ENCODE data around the gene SCFD2.

SCFD2 gene

DNA sequence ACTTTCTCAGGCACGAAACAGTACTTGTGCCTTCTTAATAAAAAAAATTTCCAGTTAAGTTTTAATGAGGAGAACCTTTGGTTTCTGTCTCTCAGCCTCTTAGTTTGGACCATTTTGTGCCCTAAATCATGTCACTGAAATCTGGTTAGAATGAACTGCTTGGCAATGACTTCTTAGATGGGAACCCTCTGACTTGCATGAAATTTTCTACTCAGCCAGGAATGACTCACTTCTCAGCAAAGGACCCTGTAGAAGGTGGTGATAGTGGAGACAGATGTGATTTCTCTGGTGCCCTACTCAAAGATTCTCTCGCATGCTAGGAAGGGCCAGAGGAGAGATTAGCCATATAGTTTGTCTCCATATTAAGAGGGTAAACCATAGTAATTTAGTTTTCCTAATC is 453.3 kb downstream of the SCFD2 start:
- H3K4me3 ChIP-seq (replicated peaks; ENCODE audit: insufficient read depth, low read length): no peak overlapping the region

DNA sequence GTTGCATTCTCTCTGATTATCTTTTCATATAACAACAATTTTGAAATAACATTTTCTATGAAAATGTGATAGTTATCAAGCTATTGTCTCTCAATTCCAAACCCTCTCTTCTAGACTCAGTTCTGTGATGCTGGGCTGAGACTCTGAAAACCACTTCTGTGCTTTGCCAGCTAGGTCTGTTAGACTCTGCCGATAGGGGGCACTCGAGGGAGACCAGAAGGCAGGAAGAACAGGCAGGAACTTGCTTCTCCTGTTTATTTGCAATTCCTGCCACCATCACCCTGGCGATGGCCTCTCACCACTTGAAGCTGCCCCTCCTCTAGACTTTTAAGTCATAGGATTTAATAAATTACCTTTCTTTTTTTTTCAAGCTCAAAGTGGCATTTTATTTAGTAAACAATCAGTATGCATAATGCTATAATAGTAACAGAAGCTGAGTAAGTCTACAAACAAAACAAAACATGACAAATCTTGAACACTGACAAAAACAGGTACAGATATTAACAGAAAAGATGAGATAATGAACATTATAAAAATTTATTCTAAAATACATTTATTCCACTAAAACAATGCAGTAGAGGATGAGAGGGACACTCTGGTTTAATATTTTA is 454.1 kb downstream of the SCFD2 start:
- no peak overlapping the region for H3K27ac ChIP-seq (replicated peaks)
- no peak overlapping the region for H3K4me3 ChIP-seq (replicated peaks; ENCODE audit: insufficient read depth, low read length)
- H3K27me3 ChIP-seq (ENCODE audit: insufficient read depth, poor library complexity, severe bottlenecking): no peaks in the 10 kb centered on the region
- peak; percentile 73 to 75 for DNase-seq (ENCODE audit: low read depth in 1 of 2, low spot score in 1 of 2)
- TF ChIP-seq, protein P1, sequence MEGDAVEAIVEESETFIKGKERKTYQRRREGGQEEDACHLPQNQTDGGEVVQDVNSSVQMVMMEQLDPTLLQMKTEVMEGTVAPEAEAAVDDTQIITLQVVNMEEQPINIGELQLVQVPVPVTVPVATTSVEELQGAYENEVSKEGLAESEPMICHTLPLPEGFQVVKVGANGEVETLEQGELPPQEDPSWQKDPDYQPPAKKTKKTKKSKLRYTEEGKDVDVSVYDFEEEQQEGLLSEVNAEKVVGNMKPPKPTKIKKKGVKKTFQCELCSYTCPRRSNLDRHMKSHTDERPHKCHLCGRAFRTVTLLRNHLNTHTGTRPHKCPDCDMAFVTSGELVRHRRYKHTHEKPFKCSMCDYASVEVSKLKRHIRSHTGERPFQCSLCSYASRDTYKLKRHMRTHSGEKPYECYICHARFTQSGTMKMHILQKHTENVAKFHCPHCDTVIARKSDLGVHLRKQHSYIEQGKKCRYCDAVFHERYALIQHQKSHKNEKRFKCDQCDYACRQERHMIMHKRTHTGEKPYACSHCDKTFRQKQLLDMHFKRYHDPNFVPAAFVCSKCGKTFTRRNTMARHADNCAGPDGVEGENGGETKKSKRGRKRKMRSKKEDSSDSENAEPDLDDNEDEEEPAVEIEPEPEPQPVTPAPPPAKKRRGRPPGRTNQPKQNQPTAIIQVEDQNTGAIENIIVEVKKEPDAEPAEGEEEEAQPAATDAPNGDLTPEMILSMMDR (IDR thresholded peaks at IDR 0.05; ENCODE audit: insufficient read depth, low read length): peak; percentile 61
- no peak for TF ChIP-seq GABPA (IDR thresholded peaks at IDR 0.05; ENCODE audit: low read depth)

More for the DNA sequence above, 453.3 kb downstream of the SCFD2 start:
- TF ChIP-seq GABPA (IDR thresholded peaks at IDR 0.05; ENCODE audit: low read depth) (no peak), POLR2AphosphoS5 (IDR thresholded peaks at IDR 0.05; ENCODE audit: low read depth) (no peak), SPI1 (IDR thresholded peaks at IDR 0.05; ENCODE audit: borderline replicate concordance, low read depth) (no peak)
- DNase-seq (ENCODE audit: low read depth in 1 of 2, low spot score in 1 of 2): no peak
- Histone ChIP-seq H3K27ac (replicated peaks) (no peak overlapping the region), H3K27me3 (ENCODE audit: insufficient read depth, poor library complexity, severe bottlenecking) (no peaks in the 10 kb centered on the region)

DNA sequence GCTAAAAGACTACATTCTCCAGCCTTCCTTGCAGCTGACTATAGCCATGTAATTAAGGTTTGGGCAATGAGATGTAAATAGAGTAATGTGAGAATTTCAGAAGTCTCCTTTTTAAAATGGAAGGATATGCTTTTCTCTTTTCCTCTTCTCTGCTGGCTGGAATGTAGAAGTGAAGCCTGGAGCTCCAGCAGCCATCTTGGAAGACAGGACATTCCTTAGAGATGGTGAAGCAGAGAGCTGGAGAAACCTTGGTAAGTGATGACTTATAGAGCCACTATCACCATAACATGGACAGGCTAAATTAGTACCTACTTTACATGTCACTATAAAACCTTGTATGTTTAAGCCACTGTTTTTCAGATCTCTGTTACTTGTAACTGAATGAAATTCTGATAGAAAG is 455.7 kb downstream of the SCFD2 start:
- TF ChIP-seq, protein P1 (IDR thresholded peaks at IDR 0.05; ENCODE audit: insufficient read depth, low read length): no peak
- TF ChIP-seq, protein P2, sequence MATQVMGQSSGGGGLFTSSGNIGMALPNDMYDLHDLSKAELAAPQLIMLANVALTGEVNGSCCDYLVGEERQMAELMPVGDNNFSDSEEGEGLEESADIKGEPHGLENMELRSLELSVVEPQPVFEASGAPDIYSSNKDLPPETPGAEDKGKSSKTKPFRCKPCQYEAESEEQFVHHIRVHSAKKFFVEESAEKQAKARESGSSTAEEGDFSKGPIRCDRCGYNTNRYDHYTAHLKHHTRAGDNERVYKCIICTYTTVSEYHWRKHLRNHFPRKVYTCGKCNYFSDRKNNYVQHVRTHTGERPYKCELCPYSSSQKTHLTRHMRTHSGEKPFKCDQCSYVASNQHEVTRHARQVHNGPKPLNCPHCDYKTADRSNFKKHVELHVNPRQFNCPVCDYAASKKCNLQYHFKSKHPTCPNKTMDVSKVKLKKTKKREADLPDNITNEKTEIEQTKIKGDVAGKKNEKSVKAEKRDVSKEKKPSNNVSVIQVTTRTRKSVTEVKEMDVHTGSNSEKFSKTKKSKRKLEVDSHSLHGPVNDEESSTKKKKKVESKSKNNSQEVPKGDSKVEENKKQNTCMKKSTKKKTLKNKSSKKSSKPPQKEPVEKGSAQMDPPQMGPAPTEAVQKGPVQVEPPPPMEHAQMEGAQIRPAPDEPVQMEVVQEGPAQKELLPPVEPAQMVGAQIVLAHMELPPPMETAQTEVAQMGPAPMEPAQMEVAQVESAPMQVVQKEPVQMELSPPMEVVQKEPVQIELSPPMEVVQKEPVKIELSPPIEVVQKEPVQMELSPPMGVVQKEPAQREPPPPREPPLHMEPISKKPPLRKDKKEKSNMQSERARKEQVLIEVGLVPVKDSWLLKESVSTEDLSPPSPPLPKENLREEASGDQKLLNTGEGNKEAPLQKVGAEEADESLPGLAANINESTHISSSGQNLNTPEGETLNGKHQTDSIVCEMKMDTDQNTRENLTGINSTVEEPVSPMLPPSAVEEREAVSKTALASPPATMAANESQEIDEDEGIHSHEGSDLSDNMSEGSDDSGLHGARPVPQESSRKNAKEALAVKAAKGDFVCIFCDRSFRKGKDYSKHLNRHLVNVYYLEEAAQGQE (IDR thresholded peaks at IDR 0.05; ENCODE audit: insufficient replicate concordance, low read depth): no peak
- TF ChIP-seq POLR2AphosphoS5 (IDR thresholded peaks at IDR 0.05; ENCODE audit: low read depth): no peak
- TF ChIP-seq SPI1 (IDR thresholded peaks at IDR 0.05; ENCODE audit: borderline replicate concordance, low read depth): no peak
- no peak for TF ChIP-seq GABPA (IDR thresholded peaks at IDR 0.05; ENCODE audit: low read depth)
- Histone ChIP-seq H3K27ac (replicated peaks) (no peak overlapping the region), H3K27me3 (ENCODE audit: insufficient read depth, poor library complexity, severe bottlenecking) (no peaks in the 10 kb centered on the region), H3K4me3 (replicated peaks; ENCODE audit: insufficient read depth, low read length) (no peak overlapping the region)
- no peak for DNase-seq (ENCODE audit: low read depth in 1 of 2, low spot score in 1 of 2)

DNA sequence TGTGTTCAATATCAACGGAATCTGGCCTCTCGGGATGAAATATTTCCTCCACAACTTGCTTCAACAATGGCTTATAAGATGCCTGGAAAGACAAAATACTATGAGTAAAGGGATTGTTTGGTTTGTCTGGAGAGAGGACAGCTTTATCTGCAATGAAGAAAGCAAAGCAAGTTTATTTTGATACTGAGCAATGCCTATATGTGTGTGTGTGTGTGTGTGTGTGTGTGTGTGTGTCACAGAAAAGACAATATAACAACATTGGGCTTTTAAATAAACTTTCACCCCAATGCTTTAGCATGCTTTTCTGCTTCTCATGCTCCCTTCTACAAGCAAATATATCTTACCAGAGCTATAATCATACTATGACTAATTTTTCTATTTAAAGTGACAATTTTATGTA is 458.4 kb downstream of the SCFD2 start:
- DNase-seq (ENCODE audit: low read depth in 1 of 2, low spot score in 1 of 2): no peak
- TF ChIP-seq SPI1 (IDR thresholded peaks at IDR 0.05; ENCODE audit: borderline replicate concordance, low read depth): no peak
- TF ChIP-seq GABPA (IDR thresholded peaks at IDR 0.05; ENCODE audit: low read depth): no peak
- TF ChIP-seq, protein P2 (IDR thresholded peaks at IDR 0.05; ENCODE audit: insufficient replicate concordance, low read depth): no peak
- Histone ChIP-seq H3K4me3 (replicated peaks; ENCODE audit: insufficient read depth, low read length) (no peak overlapping the region), H3K27ac (replicated peaks) (no peak overlapping the region), H3K27me3 (ENCODE audit: insufficient read depth, poor library complexity, severe bottlenecking) (no peaks in the 10 kb centered on the region)

DNA sequence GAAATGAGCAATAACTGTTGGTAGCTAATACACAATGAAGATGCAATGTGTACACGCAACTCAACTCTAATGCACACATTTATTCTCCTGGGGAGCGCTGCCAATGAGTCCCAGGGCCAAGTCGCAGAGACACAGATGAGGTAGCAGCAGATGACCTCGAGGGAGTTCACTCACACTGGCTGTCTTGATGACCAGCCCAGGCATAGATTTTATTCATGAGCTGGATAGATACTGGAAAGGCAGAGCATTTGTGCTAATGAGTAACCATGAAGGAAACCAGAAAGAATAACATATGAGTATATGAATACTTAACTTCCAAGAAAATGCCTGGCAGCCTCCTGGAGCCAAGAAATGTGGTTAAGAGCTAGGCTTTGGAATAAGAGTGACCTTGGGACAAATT is 461.4 kb downstream of the SCFD2 start:
- TF ChIP-seq, protein P1 (IDR thresholded peaks at IDR 0.05; ENCODE audit: insufficient read depth, low read length): no peak
- TF ChIP-seq GABPA (IDR thresholded peaks at IDR 0.05; ENCODE audit: low read depth): no peak
- no peak overlapping the region for H3K27ac ChIP-seq (replicated peaks)
- no peak for DNase-seq (ENCODE audit: low read depth in 1 of 2, low spot score in 1 of 2)

More for the DNA sequence above, 461.4 kb downstream of the SCFD2 start:
- Histone ChIP-seq H3K27me3 (ENCODE audit: insufficient read depth, poor library complexity, severe bottlenecking) (no peaks in the 10 kb centered on the region), H3K4me3 (replicated peaks; ENCODE audit: insufficient read depth, low read length) (no peak overlapping the region)

All from HL-60 (cell line).